ENCODE data around the gene RERE. TPM values are rescaled to one million over a fixed set of nuclear protein-coding genes. Genes with fewer than 3 reads are reported as not detected.
"Not testable (repeated sequence)": the region's sequence is repeated elsewhere in the genome, so short reads cannot be mapped to it uniquely, and the experiment has no call there.

Gene RERE
- total and polyA plus RNA-seq, 2 donors: 69.0 to 168 TPM

GRCh38 chr1:8854240-8854639 is 36.8 kb upstream of the RERE start:
- Histone ChIP-seq H3K4me3 (ENCODE audit: low read depth, low read length) (no peak overlapping the region), H3K27ac (ENCODE audit: low read depth) (no peak overlapping the region), H3K4me1 (ENCODE audit: insufficient read depth) (no peaks in the 10 kb centered on the region), H3K36me3 (ENCODE audit: insufficient read depth) (no peaks in the 10 kb centered on the region)
- no peak for DNase-seq (ENCODE audit: extremely low spot score)
- 88% methylated on average over 7 of the region's 7 CpGs for WGBS

GRCh38 chr1:8851060-8851459 is 33.6 kb upstream of the RERE start:
- H3K4me1 ChIP-seq (ENCODE audit: insufficient read depth): no peaks in the 10 kb centered on the region
- H3K27ac ChIP-seq (ENCODE audit: low read depth): no peak overlapping the region
- 75% methylated on average over 5 of the region's 5 CpGs for WGBS
- DNase-seq (ENCODE audit: extremely low spot score): no peak
- H3K4me3 ChIP-seq (ENCODE audit: low read depth, low read length): no peak overlapping the region
- no peaks in the 10 kb centered on the region for H3K36me3 ChIP-seq (ENCODE audit: insufficient read depth)

GRCh38 chr1:8848663-8849386 is 31.4 kb upstream of the RERE start:
- Histone ChIP-seq H3K4me1 (ENCODE audit: insufficient read depth) (no peaks in the 10 kb centered on the region), H3K27ac (ENCODE audit: low read depth) (no peak overlapping the region), H3K36me3 (ENCODE audit: insufficient read depth) (no peaks in the 10 kb centered on the region), H3K4me3 (ENCODE audit: low read depth, low read length) (no peak overlapping the region)
- peak; percentile 55 for DNase-seq (ENCODE audit: extremely low spot score)
- 33% methylated on average over 19 of the region's 19 CpGs for WGBS

GRCh38 chr1:8847990-8848389 is 30.6 kb upstream of the RERE start:
- WGBS: 60% methylated on average over 5 of the region's 5 CpGs
- H3K4me3 ChIP-seq (ENCODE audit: low read depth, low read length): no peak overlapping the region

GRCh38 chr1:8846263-8846662 is 28.8 kb upstream of the RERE start:
- Histone ChIP-seq H3K27ac (ENCODE audit: low read depth) (no peak overlapping the region), H3K36me3 (ENCODE audit: insufficient read depth) (no peaks in the 10 kb centered on the region), H3K4me3 (ENCODE audit: low read depth, low read length) (no peak overlapping the region), H3K4me1 (ENCODE audit: insufficient read depth) (no peaks in the 10 kb centered on the region)
- no peak for DNase-seq (ENCODE audit: extremely low spot score)
- WGBS: 84% methylated on average over 4 of the region's 4 CpGs

More at GRCh38 chr1:8847990-8848389, 30.6 kb upstream of the RERE start:
- Histone ChIP-seq H3K27ac (ENCODE audit: low read depth) (no peak overlapping the region), H3K4me1 (ENCODE audit: insufficient read depth) (no peaks in the 10 kb centered on the region), H3K36me3 (ENCODE audit: insufficient read depth) (no peaks in the 10 kb centered on the region)
- no peak for DNase-seq (ENCODE audit: extremely low spot score)

- H3K4me1 ChIP-seq (ENCODE audit: insufficient read depth): no peaks in the 10 kb centered on the region
- H3K4me3 ChIP-seq (ENCODE audit: low read depth, low read length): no peak overlapping the region
- H3K36me3 ChIP-seq (ENCODE audit: insufficient read depth): no peaks in the 10 kb centered on the region
- 92% methylated on average over 21 of the region's 21 CpGs for WGBS
- DNase-seq (ENCODE audit: extremely low spot score): no peak
- H3K27ac ChIP-seq (ENCODE audit: low read depth): no peak overlapping the region
Measured at GRCh38 chr1:8845104-8846097, 28.0 kb upstream of the RERE start.

- Histone ChIP-seq H3K36me3 (ENCODE audit: insufficient read depth) (no peaks in the 10 kb centered on the region), H3K4me3 (ENCODE audit: low read depth, low read length) (no peak overlapping the region), H3K27ac (ENCODE audit: low read depth) (no peak overlapping the region), H3K4me1 (ENCODE audit: insufficient read depth) (no peaks in the 10 kb centered on the region)
- WGBS: 48% methylated on average over 7 of the region's 7 CpGs
- no peak for DNase-seq (ENCODE audit: extremely low spot score)
Measured at GRCh38 chr1:8844501-8845006, 27.1 kb upstream of the RERE start.

GRCh38 chr1:8841395-8841794 is 24.0 kb upstream of the RERE start:
- Histone ChIP-seq H3K4me3 (ENCODE audit: low read depth, low read length) (no peak overlapping the region), H3K36me3 (ENCODE audit: insufficient read depth) (no peaks in the 10 kb centered on the region), H3K27ac (ENCODE audit: low read depth) (no peak overlapping the region), H3K4me1 (ENCODE audit: insufficient read depth) (no peaks in the 10 kb centered on the region)
- DNase-seq (ENCODE audit: extremely low spot score): no peak
- WGBS: 90% methylated on average over 3 of the region's 3 CpGs

GRCh38 chr1:8839990-8840389 is 22.6 kb upstream of the RERE start:
- DNase-seq (ENCODE audit: extremely low spot score): no peak
- WGBS: 93% methylated on average over 7 of the region's 7 CpGs
- no peak overlapping the region for H3K27ac ChIP-seq (ENCODE audit: low read depth)
- no peaks in the 10 kb centered on the region for H3K36me3 ChIP-seq (ENCODE audit: insufficient read depth)
- H3K4me3 ChIP-seq (ENCODE audit: low read depth, low read length): no peak overlapping the region
- no peaks in the 10 kb centered on the region for H3K4me1 ChIP-seq (ENCODE audit: insufficient read depth)

- H3K27ac ChIP-seq (ENCODE audit: low read depth): no peak overlapping the region
- no peaks in the 10 kb centered on the region for H3K4me1 ChIP-seq (ENCODE audit: insufficient read depth)
- H3K4me3 ChIP-seq (ENCODE audit: low read depth, low read length): no peak overlapping the region
- 52% methylated on average over 14 of the region's 14 CpGs for WGBS
- H3K36me3 ChIP-seq (ENCODE audit: insufficient read depth): no peaks in the 10 kb centered on the region
- no peak for DNase-seq (ENCODE audit: extremely low spot score)
Measured at GRCh38 chr1:8835941-8836643, 18.7 kb upstream of the RERE start.

- 53% methylated on average over 4 of the region's 4 CpGs for WGBS
- H3K4me3 ChIP-seq (ENCODE audit: low read depth, low read length): no peak overlapping the region
- no peaks in the 10 kb centered on the region for H3K36me3 ChIP-seq (ENCODE audit: insufficient read depth)
- H3K4me1 ChIP-seq (ENCODE audit: insufficient read depth): no peaks in the 10 kb centered on the region
- H3K27ac ChIP-seq (ENCODE audit: low read depth): no peak overlapping the region
- no peak for DNase-seq (ENCODE audit: extremely low spot score)
Measured at GRCh38 chr1:8831340-8831739, 13.9 kb upstream of the RERE start.

- not testable (repeated sequence) for DNase-seq (ENCODE audit: extremely low spot score); H3K36me3 ChIP-seq (ENCODE audit: insufficient read depth); H3K4me3 ChIP-seq (ENCODE audit: low read depth, low read length); H3K4me1 ChIP-seq (ENCODE audit: insufficient read depth); H3K27ac ChIP-seq (ENCODE audit: low read depth)
- 89% methylated on average over 10 of the region's 10 CpGs for WGBS
Measured at GRCh38 chr1:8830732-8831131, 13.3 kb upstream of the RERE start.

- 71% methylated on average over 10 of the region's 10 CpGs for WGBS
- no peak for DNase-seq (ENCODE audit: extremely low spot score)
- no peak overlapping the region for H3K4me3 ChIP-seq (ENCODE audit: low read depth, low read length)
Measured at GRCh38 chr1:8825985-8826481, 8.6 kb upstream of the RERE start.

More at GRCh38 chr1:8825985-8826481, 8.6 kb upstream of the RERE start:
- Histone ChIP-seq H3K36me3 (ENCODE audit: insufficient read depth) (no peaks in the 10 kb centered on the region), H3K27ac (ENCODE audit: low read depth) (no peak overlapping the region), H3K4me1 (ENCODE audit: insufficient read depth) (no peaks in the 10 kb centered on the region)
